ENCODE data around the gene DGKB.

DNA sequence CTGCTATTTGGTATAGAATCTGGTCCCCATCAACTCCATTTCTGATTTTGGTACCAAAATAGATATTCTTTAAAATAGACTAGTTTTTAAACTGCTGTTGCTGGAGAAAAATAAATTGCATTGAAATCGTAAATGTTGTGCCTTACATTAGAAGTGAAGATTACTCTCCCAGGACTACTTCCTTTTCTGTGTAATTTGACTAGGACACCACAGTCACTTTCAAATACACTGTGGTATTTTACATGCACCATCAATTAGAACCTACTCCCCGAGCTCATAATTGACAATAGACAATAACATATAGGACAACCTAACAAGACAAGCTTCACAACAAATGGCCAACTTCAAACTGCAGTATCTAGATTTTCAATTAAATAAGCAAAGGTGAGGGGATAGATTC, 211.5 kb downstream of the DGKB start:
- TF ChIP-seq, protein P1, sequence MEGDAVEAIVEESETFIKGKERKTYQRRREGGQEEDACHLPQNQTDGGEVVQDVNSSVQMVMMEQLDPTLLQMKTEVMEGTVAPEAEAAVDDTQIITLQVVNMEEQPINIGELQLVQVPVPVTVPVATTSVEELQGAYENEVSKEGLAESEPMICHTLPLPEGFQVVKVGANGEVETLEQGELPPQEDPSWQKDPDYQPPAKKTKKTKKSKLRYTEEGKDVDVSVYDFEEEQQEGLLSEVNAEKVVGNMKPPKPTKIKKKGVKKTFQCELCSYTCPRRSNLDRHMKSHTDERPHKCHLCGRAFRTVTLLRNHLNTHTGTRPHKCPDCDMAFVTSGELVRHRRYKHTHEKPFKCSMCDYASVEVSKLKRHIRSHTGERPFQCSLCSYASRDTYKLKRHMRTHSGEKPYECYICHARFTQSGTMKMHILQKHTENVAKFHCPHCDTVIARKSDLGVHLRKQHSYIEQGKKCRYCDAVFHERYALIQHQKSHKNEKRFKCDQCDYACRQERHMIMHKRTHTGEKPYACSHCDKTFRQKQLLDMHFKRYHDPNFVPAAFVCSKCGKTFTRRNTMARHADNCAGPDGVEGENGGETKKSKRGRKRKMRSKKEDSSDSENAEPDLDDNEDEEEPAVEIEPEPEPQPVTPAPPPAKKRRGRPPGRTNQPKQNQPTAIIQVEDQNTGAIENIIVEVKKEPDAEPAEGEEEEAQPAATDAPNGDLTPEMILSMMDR (IDR thresholded peaks at IDR 0.05 in 4 of 5, conservative IDR thresholded peaks at IDR 0.05 in 1 of 5) = no peak
- no peak for TF ChIP-seq POLR2A (IDR thresholded peaks at IDR 0.05)
